Islet of Langerhans (tissue), 1 donor: ENCODE results near the gene BLM.

Experiments
- FAIRE-seq: peaks from one replicate; lab custom pipeline; 2011; peaks lifted over from hg19 to GRCh38; lab: Jason Lieb, UNC

The BLM gene

DNA sequence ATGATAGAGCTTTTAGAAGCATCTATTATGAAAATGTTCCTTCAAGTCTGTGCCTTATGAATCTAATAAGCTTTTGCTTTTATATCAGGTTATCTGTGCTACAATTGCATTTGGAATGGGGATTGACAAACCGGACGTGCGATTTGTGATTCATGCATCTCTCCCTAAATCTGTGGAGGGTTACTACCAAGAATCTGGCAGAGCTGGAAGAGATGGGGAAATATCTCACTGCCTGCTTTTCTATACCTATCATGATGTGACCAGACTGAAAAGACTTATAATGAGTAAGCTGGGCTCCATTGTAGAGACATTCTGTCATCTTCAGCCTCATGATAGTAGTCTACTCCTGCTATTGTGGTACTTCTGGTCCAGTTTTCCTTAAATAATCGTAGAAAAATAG lies 73.4 kb downstream of the BLM start:
- no peak for FAIRE-seq

DNA sequence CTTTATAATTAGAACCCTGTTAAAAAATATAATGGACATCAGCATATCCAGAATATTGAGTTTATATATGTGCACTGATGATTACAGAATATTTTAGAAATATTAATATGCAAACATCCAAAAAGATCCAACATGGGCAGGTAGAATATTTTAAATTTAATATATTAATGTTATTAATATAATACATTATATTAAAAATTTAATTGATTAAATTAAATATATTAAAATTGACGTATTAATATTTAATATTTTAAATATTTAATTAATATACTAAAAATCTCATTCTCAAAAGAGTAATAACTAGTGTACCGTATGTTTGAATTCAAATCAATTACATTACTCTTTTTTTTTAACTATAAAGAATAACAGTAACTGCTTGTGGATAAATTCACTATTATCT lies 77.4 kb downstream of the BLM start:
- FAIRE-seq, result peak; percentile 5

DNA sequence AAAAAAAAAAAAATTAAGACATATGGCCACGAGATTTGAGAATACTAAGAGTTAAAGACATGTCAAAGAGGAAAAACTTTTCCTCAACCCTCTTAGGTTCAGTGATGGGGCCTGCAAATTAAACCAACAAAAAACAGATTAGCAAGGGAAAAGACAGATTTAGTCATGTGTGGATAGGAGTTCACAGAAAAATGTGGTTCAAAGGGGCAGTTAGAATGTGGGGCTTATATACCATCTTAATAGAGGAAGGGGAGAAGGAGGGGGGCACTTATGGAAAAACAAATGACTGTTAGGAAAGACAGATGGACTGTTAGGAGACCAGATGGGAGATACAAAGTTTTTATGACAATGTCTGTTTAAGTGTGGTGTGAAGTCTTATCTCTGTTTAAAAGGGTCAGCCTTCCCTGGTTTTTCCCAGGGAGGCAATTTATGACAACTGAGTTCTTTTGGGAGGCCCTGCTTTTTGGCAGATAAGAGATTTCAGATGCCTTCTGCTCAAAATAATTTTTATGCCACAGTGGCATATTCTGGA lies 82.6 kb downstream of the BLM start:
- no peak for FAIRE-seq

GRCh38 chr15:90801803-90802202 lies 84.7 kb downstream of the BLM start:
- FAIRE-seq, result no peak

- no peak for FAIRE-seq
These were observed 90.1 kb downstream of the BLM start for GRCh38 chr15:90807074-90807785.

GRCh38 chr15:90807786-90808086 lies 90.6 kb downstream of the BLM start:
- FAIRE-seq, result no peak

GRCh38 chr15:90808517-90809235 lies 91.5 kb downstream of the BLM start:
- FAIRE-seq, result no peak

GRCh38 chr15:90809536-90809935 lies 92.4 kb downstream of the BLM start:
- FAIRE-seq, result no peak

- FAIRE-seq, result no peak
These were observed 93.2 kb downstream of the BLM start for GRCh38 chr15:90810354-90810753.

DNA sequence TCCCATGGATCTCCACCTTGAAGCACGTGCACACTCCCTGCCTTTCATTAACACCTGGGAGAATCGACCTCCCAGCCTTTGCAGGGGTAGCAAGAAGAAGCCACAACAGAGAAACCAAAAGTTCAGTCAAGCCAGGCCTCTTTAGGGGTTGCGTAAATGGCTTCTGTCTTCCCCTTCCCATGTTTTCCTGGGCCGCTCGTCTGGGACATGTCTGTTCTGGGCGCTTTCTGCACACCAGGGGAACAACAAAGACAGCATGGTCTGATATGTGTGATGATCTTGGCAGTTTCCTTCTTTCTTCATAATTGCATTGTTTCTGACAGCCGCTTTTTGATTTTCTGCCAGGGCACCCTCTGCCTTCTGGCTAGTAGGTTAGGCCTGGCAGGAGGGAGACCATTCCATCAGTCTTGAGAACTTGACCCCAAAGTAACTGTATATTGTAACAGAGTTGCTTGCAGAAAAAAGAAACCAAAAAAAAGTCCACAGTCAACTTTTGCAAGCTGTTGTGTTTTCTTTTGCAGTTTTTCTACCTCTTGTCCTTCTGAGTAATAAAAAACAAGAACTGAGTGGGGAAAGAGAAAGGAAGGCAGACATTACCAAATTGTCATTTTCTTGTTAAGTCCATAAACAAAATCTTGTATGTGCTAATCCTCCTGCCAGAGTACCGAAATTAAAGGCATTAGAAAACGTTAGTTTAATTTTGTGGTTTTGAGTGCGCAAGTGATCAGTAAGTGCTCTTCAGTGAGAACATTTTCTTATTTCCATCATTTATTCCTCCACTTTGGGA lies 95.2 kb downstream of the BLM start:
- FAIRE-seq, result no peak

DNA sequence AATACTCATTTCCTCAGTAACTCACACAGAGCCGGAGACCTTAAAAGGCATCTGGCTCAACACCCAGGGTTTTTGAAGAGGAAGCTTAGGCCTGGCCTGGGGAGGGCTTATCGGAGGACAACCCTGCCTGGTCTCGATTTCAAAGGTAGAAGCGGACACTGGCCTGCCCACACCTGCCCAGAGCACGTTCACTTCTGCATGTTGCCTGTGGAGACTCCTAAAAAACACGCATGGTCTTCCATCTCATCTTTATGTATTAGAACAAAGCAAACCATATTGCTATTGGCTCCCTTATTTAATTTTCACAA lies 95.8 kb downstream of the BLM start:
- no peak for FAIRE-seq

GRCh38 chr15:90813796-90814190 lies 96.6 kb downstream of the BLM start:
- FAIRE-seq, result no peak

DNA sequence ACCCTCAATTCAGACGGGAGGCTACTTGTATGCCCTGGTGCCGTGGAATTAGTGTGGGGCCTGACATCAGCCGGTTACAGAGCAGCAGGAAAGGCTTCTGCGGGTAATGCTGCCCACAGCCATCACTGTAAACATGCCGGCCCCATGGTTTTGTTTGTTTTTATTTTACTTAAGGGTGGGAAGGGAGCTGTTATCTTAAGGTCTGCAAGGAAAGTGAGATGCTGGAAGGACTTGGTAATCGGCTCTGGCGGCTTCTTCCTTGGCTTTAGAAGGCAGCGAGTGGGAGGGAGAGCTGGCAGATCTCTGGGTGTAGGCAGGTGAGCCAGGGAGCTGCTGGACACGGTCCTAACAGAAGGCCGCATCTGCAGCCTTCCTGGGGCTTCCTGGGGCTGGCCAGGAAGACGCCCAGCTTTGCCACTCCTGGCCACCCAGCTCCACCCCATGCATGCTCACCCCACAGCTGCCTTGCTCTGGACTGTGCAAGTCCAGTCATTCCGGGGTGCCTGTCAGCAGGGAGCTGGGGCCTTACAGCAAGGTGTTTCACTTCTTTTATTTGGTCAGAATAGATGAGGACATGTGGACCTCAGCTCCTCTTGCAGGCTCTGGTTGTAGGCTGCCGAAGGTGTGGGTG lies 97.2 kb downstream of the BLM start:
- no peak for FAIRE-seq

GRCh38 chr15:90816401-90817116 lies 99.4 kb downstream of the BLM start:
- no peak for FAIRE-seq

DNA sequence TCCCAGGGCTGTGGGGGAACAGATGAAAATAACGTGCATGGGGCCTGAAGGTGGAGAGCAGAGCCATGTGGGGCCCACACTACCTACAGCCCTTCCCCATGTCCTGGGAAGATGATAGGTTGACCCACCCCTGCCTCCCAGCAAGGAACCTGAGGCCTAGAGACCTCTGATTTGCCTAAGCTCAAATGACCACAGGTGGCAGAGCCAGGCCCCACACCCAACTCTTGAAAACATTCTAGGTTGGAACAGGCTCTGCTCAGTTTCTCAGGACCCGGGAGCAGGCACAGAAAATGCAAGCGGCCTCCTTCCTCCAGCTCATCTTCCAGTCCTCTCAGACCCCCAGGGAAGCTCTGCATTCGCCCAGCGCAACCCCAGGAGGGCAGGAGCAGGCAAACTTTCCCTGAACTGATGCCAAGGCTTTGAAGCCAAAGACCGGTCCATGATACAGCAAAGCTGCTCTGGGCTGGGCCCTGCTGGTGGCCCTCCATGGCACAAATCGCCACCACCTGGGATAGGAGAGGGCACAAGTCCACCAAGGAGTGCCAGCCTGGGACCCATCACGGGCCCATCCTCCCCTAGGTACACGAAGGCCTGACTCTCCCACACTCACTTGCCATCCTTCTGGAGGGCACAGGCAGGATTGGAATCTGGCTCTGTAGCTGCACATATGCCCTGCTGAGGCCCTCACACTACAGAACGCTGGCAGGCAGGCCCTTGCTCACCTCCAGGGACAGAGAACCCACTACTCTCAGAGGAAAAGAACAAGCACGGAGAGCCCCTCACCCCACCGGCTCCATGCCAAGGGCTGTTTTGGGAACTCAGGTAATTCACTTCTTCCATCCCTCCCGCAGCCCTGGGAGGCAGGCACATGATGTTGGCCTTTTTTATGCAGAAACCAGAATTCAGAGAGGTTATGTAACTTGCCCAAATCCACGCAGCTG lies 100.2 kb downstream of the BLM start:
- FAIRE-seq, result no peak

DNA sequence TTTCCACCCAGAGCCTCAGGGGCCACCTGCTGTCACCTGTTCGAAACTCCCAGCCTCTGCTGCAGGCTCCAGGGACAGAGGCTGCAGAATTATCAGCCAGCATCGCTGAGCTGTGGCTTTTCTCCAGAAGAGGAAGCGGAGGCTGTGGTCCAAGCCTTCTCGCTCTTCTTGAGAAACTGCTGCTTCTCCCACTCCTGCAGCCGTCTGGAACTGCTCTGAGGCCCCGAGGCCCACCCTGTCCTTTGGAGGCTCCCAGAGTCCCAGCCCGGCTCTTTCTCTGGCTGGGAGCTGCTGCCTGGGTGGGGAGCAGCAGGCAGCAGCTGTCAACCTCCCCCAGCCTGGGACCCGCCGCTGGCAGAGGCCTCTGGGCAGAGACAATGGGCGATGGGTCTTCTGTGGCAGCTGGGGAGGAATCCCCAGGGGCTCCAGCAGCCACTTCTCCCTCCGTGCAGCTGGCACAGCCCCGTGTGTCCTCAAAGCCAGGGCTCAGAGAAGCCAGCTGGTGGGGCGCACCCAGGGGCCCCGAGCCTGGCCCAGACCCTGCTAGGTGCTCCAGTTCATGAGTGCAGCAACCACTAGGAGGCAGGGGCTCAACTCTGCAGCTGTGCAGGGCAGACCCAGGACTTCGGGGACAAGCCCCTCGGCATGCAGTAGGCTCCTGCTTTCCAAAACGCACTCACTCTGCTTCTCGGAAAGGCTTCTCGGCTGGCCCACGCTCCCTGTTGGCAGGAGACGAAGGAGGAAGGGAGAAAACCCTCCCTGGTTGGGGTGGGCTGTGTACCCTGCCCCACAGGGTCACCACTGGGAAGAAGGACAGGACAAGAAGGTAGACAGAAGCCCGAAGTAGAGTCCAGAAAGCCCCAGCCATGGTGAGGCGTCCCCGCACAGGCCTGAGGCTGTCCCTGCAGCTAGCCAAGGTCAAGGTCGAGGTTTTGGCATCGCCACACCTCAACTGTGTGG lies 101.4 kb downstream of the BLM start:
- no peak for FAIRE-seq

DNA sequence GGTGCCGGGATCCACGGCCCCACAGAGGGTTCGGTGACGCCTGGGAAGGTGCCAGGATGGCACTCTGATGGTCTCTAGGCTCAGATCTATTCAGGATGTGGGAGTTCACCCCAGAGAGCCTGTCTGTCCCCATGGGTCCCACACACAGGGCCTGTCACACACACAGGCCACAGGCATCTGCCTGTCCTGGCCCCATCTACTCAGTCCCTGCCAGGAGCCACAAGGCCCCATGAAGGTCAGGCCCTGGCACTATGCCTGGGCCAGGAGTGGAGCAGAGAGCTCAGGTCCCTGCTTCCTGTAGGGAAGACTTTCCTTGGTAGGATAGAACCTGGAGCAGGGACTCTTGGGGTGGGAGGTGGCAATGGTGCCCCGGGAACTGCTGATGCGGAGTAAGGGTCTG lies 102.2 kb downstream of the BLM start:
- FAIRE-seq, result no peak

DNA sequence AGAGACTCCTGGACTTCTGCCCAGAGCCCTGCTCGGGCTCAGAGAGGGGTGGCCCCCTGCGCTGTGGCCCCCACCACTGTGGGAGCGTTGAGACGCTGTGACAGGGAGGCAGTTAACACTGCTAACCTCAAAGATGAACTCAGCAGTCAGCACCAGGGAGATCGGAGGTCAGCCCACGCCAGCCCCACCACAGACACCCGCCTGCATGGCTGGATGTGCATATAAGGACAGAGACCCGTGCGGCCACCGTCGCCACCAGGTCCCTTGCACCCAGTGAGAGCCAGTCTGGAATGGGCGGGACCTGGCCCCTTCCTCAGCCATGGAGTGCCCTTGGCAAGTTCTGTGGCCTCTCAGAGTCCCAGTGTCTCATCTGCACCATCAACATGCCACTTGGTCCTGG lies 102.7 kb downstream of the BLM start:
- FAIRE-seq, result no peak

GRCh38 chr15:90820481-90820880 lies 103.3 kb downstream of the BLM start:
- no peak for FAIRE-seq
